NCI-H1694 treated with DMSO at 0.1 percent for 48 hours (cell line): ENCODE measurements around the gene WWOX.

Experiments
- DNase-seq: peaks from one replicate; lab custom pipeline; 2025; lab: John Stamatoyannopoulos, UW

The WWOX gene

GRCh38 chr16:78800523-78800922, 701.1 kb downstream of the WWOX start:
- no peak for DNase-seq

- DNase-seq = no peak
Measured at GRCh38 chr16:78804058-78804735, 704.7 kb downstream of the WWOX start.

- DNase-seq = no peak
Measured at GRCh38 chr16:78805556-78805955, 706.1 kb downstream of the WWOX start.

- DNase-seq = no peak
Measured at GRCh38 chr16:78811247-78811646, 711.8 kb downstream of the WWOX start.

GRCh38 chr16:78812582-78812981, 713.1 kb downstream of the WWOX start:
- DNase-seq = no peak

GRCh38 chr16:78813661-78814311, 714.3 kb downstream of the WWOX start:
- DNase-seq = no peak

GRCh38 chr16:78815713-78816112, 716.3 kb downstream of the WWOX start:
- DNase-seq = no peak

- no peak for DNase-seq
Measured at GRCh38 chr16:78816499-78817195, 717.2 kb downstream of the WWOX start.

- DNase-seq = no peak
Measured at GRCh38 chr16:78817200-78817739, 717.8 kb downstream of the WWOX start.

- DNase-seq = no peak
Measured at GRCh38 chr16:78821335-78821734, 721.9 kb downstream of the WWOX start.

- no peak for DNase-seq
Measured at GRCh38 chr16:78822509-78822908, 723.1 kb downstream of the WWOX start.

- DNase-seq = no peak
Measured at GRCh38 chr16:78823027-78823426, 723.6 kb downstream of the WWOX start.

GRCh38 chr16:78829280-78829679, 729.8 kb downstream of the WWOX start:
- DNase-seq = no peak

- DNase-seq = no peak
Measured at GRCh38 chr16:78830599-78830998, 731.1 kb downstream of the WWOX start.

GRCh38 chr16:78832100-78832499, 732.6 kb downstream of the WWOX start:
- no peak for DNase-seq

- no peak for DNase-seq
Measured at GRCh38 chr16:78836802-78837491, 737.5 kb downstream of the WWOX start.

GRCh38 chr16:78837706-78838105, 738.3 kb downstream of the WWOX start:
- DNase-seq = no peak

- no peak for DNase-seq
Measured at GRCh38 chr16:78838276-78838675, 738.8 kb downstream of the WWOX start.

- DNase-seq = no peak
Measured at GRCh38 chr16:78842950-78843349, 743.5 kb downstream of the WWOX start.

- no peak for DNase-seq
Measured at GRCh38 chr16:78843978-78844377, 744.5 kb downstream of the WWOX start.

GRCh38 chr16:78844682-78845081, 745.2 kb downstream of the WWOX start:
- no peak for DNase-seq

GRCh38 chr16:78851266-78851665, 751.8 kb downstream of the WWOX start:
- no peak for DNase-seq
